Immature natural killer cell (primary cell): Measurements from ENCODE around the gene ANKRD65. TPM values are rescaled to one million over a fixed set of nuclear protein-coding genes. Genes with fewer than 3 reads are reported as not detected.
"Not testable (repeated sequence)": the region's sequence is repeated elsewhere in the genome, so short reads cannot be mapped to it uniquely, and the experiment has no call there.

Source experiments
- DNase-seq, 3 donors: peaks; one replicate each; pipeline ENCODE4 v3.0.0; 2022; ENCODE audit warnings: mixed read lengths in 1 of 3
- H3K27ac Mint-ChIP-seq, 6 donors: one replicate each; pipeline ENCODE4 v1.8.0; 2020; ENCODE audit warnings: mixed read lengths in 6 of 6, mild to moderate bottlenecking in 5 of 6, inconsistent platforms in 4 of 6, moderate library complexity in 3 of 6
- H3K27me3 Mint-ChIP-seq, 3 donors: one replicate each; pipeline ENCODE4 v1.8.0; 2020 to 2021; ENCODE audit warnings: low read depth in 3 of 3, mild to moderate bottlenecking in 3 of 3, mixed read lengths in 3 of 3, moderate library complexity in 3 of 3, inconsistent platforms in 1 of 3
- H3K36me3 Mint-ChIP-seq, 3 donors: one replicate each; pipeline ENCODE4 v1.8.0; 2020; ENCODE audit warnings: mixed read lengths in 3 of 3, inconsistent platforms in 2 of 3, mild to moderate bottlenecking in 2 of 3
- H3K4me1 Mint-ChIP-seq, 2 donors: one replicate each; pipeline ENCODE4 v1.8.0; 2020; ENCODE audit warnings: inconsistent platforms in 2 of 2, mild to moderate bottlenecking in 2 of 2, mixed read lengths in 2 of 2, moderate library complexity in 1 of 2
- H3K4me3 Mint-ChIP-seq, 5 donors: one replicate each; pipeline ENCODE4 v1.8.0; 2020; ENCODE audit warnings: mild to moderate bottlenecking in 5 of 5, mixed read lengths in 5 of 5, inconsistent platforms in 3 of 5, moderate library complexity in 3 of 5
- H3K9me3 Mint-ChIP-seq, 6 donors: one replicate each; pipeline ENCODE4 v1.8.0; 2020; ENCODE audit warnings: mild to moderate bottlenecking in 6 of 6, mixed read lengths in 6 of 6, inconsistent platforms in 4 of 6, moderate library complexity in 3 of 6
- polyA plus RNA-seq, 3 donors: library from polyadenylated mRNA; unstranded; fragments of 300-500 nt; fragmentation: Illumina TruSeq; gene quantifications; one replicate each; pipeline ENCODE4 v1.2.3, GENCODE V29; 2021

The ANKRD65 gene
- polyA plus RNA-seq, 3 donors from 2014 or later: not detected

- DNase-seq: peak; percentile 96 to 98 (median 97)
- H3K4me1 Mint-ChIP-seq: peaks cover 12 to 32% of the 10 kb centered on the region in 2 donors
- peaks cover 4 to 11% (median 6%) of the 10 kb centered on the region in 3 donors for H3K27me3 Mint-ChIP-seq
These were observed 46.0 kb downstream of the ANKRD65 start, which contains the start of gene AURKAIP1 for GRCh38 chr1:1374929-1375662. TSS of gene AURKAIP1 (minus strand) at chr1:1375207. CDS start at chr1:1374756, 451 bp downstream.

GRCh38 chr1:1374589-1374928 lies 46.5 kb downstream of the ANKRD65 start:
- H3K27me3 Mint-ChIP-seq: peaks cover 4 to 11% (median 6%) of the 10 kb centered on the region in 3 donors
- peaks cover 12 to 32% of the 10 kb centered on the region in 2 donors for H3K4me1 Mint-ChIP-seq
- no peaks in the 10 kb centered on the region for H3K36me3 Mint-ChIP-seq
- H3K4me3 Mint-ChIP-seq: peak overlapping the region; percentile 60 to 93 (median 91)
- no peaks in the 10 kb centered on the region for H3K9me3 Mint-ChIP-seq
- DNase-seq: no peak
- peak overlapping the region in 5 of 6 donors; percentile 19 to 92 (median 56) for H3K27ac Mint-ChIP-seq

More at GRCh38 chr1:1374929-1375662, 46.0 kb downstream of the ANKRD65 start, which contains the start of gene AURKAIP1:
- Mint-ChIP-seq H3K4me3 (peak within 1 kb of the TSS; percentile 90 to 96 (median 91)), H3K27ac (peak within 1 kb of the TSS; percentile 91 to 98 (median 94)), H3K9me3 (no peaks in the 10 kb centered on the region), H3K36me3 (no peaks in the 10 kb centered on the region)

- Mint-ChIP-seq H3K27me3 (peaks cover 4 to 11% (median 6%) of the 10 kb centered on the region in 3 donors), H3K4me1 (peaks cover 12 to 32% of the 10 kb centered on the region in 2 donors), H3K9me3 (no peaks in the 10 kb centered on the region), H3K27ac (peak overlapping the region in 5 of 6 donors; percentile 39 to 92 (median 62)), H3K36me3 (no peaks in the 10 kb centered on the region), H3K4me3 (peak overlapping the region; percentile 61 to 93 (median 91))
- DNase-seq: no peak
These were observed 47.1 kb downstream of the ANKRD65 start for GRCh38 chr1:1373815-1374588.

GRCh38 chr1:1373051-1373814 lies 47.8 kb downstream of the ANKRD65 start:
- Mint-ChIP-seq H3K4me1 (peaks cover 12 to 32% of the 10 kb centered on the region in 2 donors), H3K9me3 (no peaks in the 10 kb centered on the region), H3K27ac (peak overlapping the region in 5 of 6 donors; percentile 23 to 79 (median 64)), H3K4me3 (peak overlapping the region in 4 of 5 donors; percentile 50 to 74 (median 64)), H3K27me3 (peaks cover 4 to 11% (median 6%) of the 10 kb centered on the region in 3 donors), H3K36me3 (no peaks in the 10 kb centered on the region)
- no peak for DNase-seq

- peak overlapping the region in 5 of 6 donors; percentile 45 to 72 (median 69) for H3K27ac Mint-ChIP-seq
- no peaks in the 10 kb centered on the region for H3K9me3 Mint-ChIP-seq
- H3K4me1 Mint-ChIP-seq: peaks cover 12 to 32% of the 10 kb centered on the region in 2 donors
- peak overlapping the region; percentile 21 to 58 (median 52) for H3K4me3 Mint-ChIP-seq
- no peaks in the 10 kb centered on the region for H3K36me3 Mint-ChIP-seq
- peaks cover 4 to 11% (median 6%) of the 10 kb centered on the region in 3 donors for H3K27me3 Mint-ChIP-seq
- DNase-seq: peak; percentile 75 to 77 (median 76)
These were observed 49.0 kb downstream of the ANKRD65 start for GRCh38 chr1:1371746-1372711.

- H3K9me3 Mint-ChIP-seq: no peaks in the 10 kb centered on the region
- DNase-seq: peak; percentile 83
- H3K27ac Mint-ChIP-seq: peak overlapping the region in 5 of 6 donors; percentile 45 to 71 (median 62)
- H3K27me3 Mint-ChIP-seq: peaks cover 4 to 11% (median 6%) of the 10 kb centered on the region in 3 donors
- no peaks in the 10 kb centered on the region for H3K36me3 Mint-ChIP-seq
- peak overlapping the region; percentile 14 to 52 (median 21) for H3K4me3 Mint-ChIP-seq
- peaks cover 12 to 32% of the 10 kb centered on the region in 2 donors for H3K4me1 Mint-ChIP-seq
These were observed 49.7 kb downstream of the ANKRD65 start for GRCh38 chr1:1371364-1371745.

GRCh38 chr1:1370771-1371300 lies 50.2 kb downstream of the ANKRD65 start:
- H3K36me3 Mint-ChIP-seq: no peaks in the 10 kb centered on the region
- no peaks in the 10 kb centered on the region for H3K9me3 Mint-ChIP-seq
- H3K4me1 Mint-ChIP-seq: peaks cover 12 to 32% of the 10 kb centered on the region in 2 donors
- H3K27ac Mint-ChIP-seq: peak overlapping the region in 2 of 6 donors; percentile 61 to 62
- H3K4me3 Mint-ChIP-seq: no peak overlapping the region
- peaks cover 4 to 11% (median 6%) of the 10 kb centered on the region in 3 donors for H3K27me3 Mint-ChIP-seq
- DNase-seq: no peak

- DNase-seq, H3K9me3 Mint-ChIP-seq, H3K27me3 Mint-ChIP-seq, H3K36me3 Mint-ChIP-seq: not testable (repeated sequence)
- Mint-ChIP-seq H3K4me1 (peaks cover 6 to 26% of the 10 kb centered on the region in 2 donors), H3K4me3 (peak overlapping the region in 1 of 5 donors; percentile 30), H3K27ac (peak overlapping the region in 1 of 6 donors; percentile 61)
These were observed 51.0 kb downstream of the ANKRD65 start for GRCh38 chr1:1370094-1370493.

Other genes with a start within 250 kb of the ANKRD65 start
- gene TTLL10, start 247.4 kb downstream of the ANKRD65 start, polyA plus RNA-seq: under 1 TPM; 0.68 to 0.83 (median 0.69) TPM
- 100 to 1,000 TPM in 2 of 3 donors, 10 to 100 TPM in 1; 56.4 to 136 (median 105) TPM for gene TNFRSF18, start 214.7 kb downstream of the ANKRD65 start, polyA plus RNA-seq
- gene TNFRSF4, start 207.1 kb downstream of the ANKRD65 start, polyA plus RNA-seq: 10 to 100 TPM in 2 of 3 donors, 1 to 10 TPM in 1; 7.6 to 16.3 (median 12.1) TPM
- 100 to 1,000 TPM; 157 to 240 (median 194) TPM for gene SDF4, start 189.3 kb downstream of the ANKRD65 start, polyA plus RNA-seq
- gene B3GALT6, start 189.0 kb downstream of the ANKRD65 start, polyA plus RNA-seq: 10 to 100 TPM in 1 of 3 donors, 1 to 10 TPM in 2; 5.3 to 13.9 (median 9.9) TPM
- not detected for gene C1QTNF12, start 174.6 kb downstream of the ANKRD65 start, polyA plus RNA-seq
- 100 to 1,000 TPM in 1 of 3 donors, 10 to 100 TPM in 2; 77.8 to 105 (median 83.9) TPM for gene UBE2J2, start 147.4 kb downstream of the ANKRD65 start, polyA plus RNA-seq
- gene SCNN1D, start 140.8 kb downstream of the ANKRD65 start, polyA plus RNA-seq: not detected
- gene ACAP3, start 113.3 kb downstream of the ANKRD65 start, polyA plus RNA-seq: 1 to 10 TPM; 1.4 to 7.0 (median 4.6) TPM
- 10 to 100 TPM; 17.3 to 25.4 (median 18.9) TPM for gene PUSL1, start 112.7 kb downstream of the ANKRD65 start, polyA plus RNA-seq
- gene INTS11, start 96.6 kb downstream of the ANKRD65 start, polyA plus RNA-seq: 10 to 100 TPM; 62.1 to 68.8 (median 67.5) TPM
- gene CPTP, start 96.5 kb downstream of the ANKRD65 start, polyA plus RNA-seq: 10 to 100 TPM in 2 of 3 donors, 1 to 10 TPM in 1; 9.2 to 23.7 (median 10.5) TPM
- under 1 TPM in 1 of 3 donors, not detected in 2; 0.08 TPM for gene TAS1R3, start 90.0 kb downstream of the ANKRD65 start, polyA plus RNA-seq
- 1 to 10 TPM in 2 of 3 donors, under 1 TPM in 1; 0.78 to 1.5 (median 1.4) TPM for gene DVL1, start 71.9 kb downstream of the ANKRD65 start, polyA plus RNA-seq
- not detected for gene MXRA8, start 62.7 kb downstream of the ANKRD65 start, polyA plus RNA-seq
- gene AURKAIP1, start 46.1 kb downstream of the ANKRD65 start, polyA plus RNA-seq: 100 to 1,000 TPM; 168 to 216 (median 190) TPM
- gene CCNL2, start 21.9 kb downstream of the ANKRD65 start, polyA plus RNA-seq: 10 to 100 TPM; 16.7 to 34.6 (median 22.0) TPM
- 100 to 1,000 TPM; 167 to 194 (median 182) TPM for gene MRPL20, start 14.0 kb downstream of the ANKRD65 start, polyA plus RNA-seq
- gene VWA1, start 14.4 kb upstream of the ANKRD65 start, polyA plus RNA-seq: not detected
- gene ATAD3C, start 28.4 kb upstream of the ANKRD65 start, polyA plus RNA-seq: 1 to 10 TPM; 1.5 to 4.0 (median 3.1) TPM
- 1 to 10 TPM in 2 of 3 donors, under 1 TPM in 1; 0.39 to 5.0 (median 2.5) TPM for gene ATAD3B, start 50.5 kb upstream of the ANKRD65 start, polyA plus RNA-seq
- 10 to 100 TPM in 1 of 3 donors, 1 to 10 TPM in 2; 6.4 to 14.5 (median 7.3) TPM for gene ATAD3A, start 90.9 kb upstream of the ANKRD65 start, polyA plus RNA-seq
- not detected for gene TMEM240, start 119.3 kb upstream of the ANKRD65 start, polyA plus RNA-seq
- 100 to 1,000 TPM; 159 to 241 (median 160) TPM for gene SSU72, start 153.6 kb upstream of the ANKRD65 start, polyA plus RNA-seq
- 1 to 10 TPM in 2 of 3 donors, under 1 TPM in 1; 0.64 to 1.4 (median 1.1) TPM for gene FNDC10, start 178.9 kb upstream of the ANKRD65 start, polyA plus RNA-seq
- gene MIB2, start 194.2 kb upstream of the ANKRD65 start, polyA plus RNA-seq: 10 to 100 TPM; 44.0 to 89.0 (median 86.7) TPM
- gene MMP23B, start 210.9 kb upstream of the ANKRD65 start, polyA plus RNA-seq: 10 to 100 TPM; 10.4 to 22.3 (median 12.6) TPM
- 10 to 100 TPM in 1 of 3 donors, 1 to 10 TPM in 2; 4.8 to 25.0 (median 8.1) TPM for gene CDK11B, start 237.7 kb upstream of the ANKRD65 start, polyA plus RNA-seq